Spleen (tissue), 11 donors: Measurements from ENCODE around the gene CNN3. TPM values are rescaled to one million over a fixed set of nuclear protein-coding genes. Genes with fewer than 3 reads are reported as not detected.
A peak's percentile ranks its signal among the peaks of the same experiment; 100 is the strongest.

Experiments used
- DNase-seq: peaks from one replicate; pipeline ENCODE4 v3.0.0-alpha.2; 2020
- H3K27ac ChIP-seq, 8 donors: fragments of 200-600 bp; sonication (generic) in 7 of 8; 1 replicate in 4 of 8; 2 replicates in 4 of 8; pipeline versions ENCODE4 v1.5.0 to v1.8.0; 2016 to 2021; ENCODE audit warnings: inconsistent platforms in 4 of 8, mild to moderate bottlenecking in 4 of 8, moderate library complexity in 1 of 8
- H3K27me3 ChIP-seq, 7 donors: fragments of 200-600 bp; sonication (generic) in 6 of 7; replicated peaks in 1 of 7; 1 replicate in 4 of 7; 2 replicates in 3 of 7; pipeline versions ENCODE4 v1.5.0 to v1.8.0; 2016 to 2021; ENCODE audit warnings: inconsistent platforms in 3 of 7, mild to moderate bottlenecking in 1 of 7
- H3K36me3 ChIP-seq, 6 donors: fragments of 200-600 bp; sonication (generic) in 5 of 6; 1 replicate in 4 of 6; 2 replicates in 2 of 6; pipeline versions ENCODE4 v1.5.0 to v1.8.0; 2016 to 2021; ENCODE audit warnings: inconsistent platforms in 2 of 6
- H3K4me1 ChIP-seq, 6 donors: fragments of 200-600 bp; sonication (generic) in 5 of 6; 1 replicate in 3 of 6; 2 replicates in 3 of 6; pipeline versions ENCODE4 v1.5.0 to v1.8.0; 2016 to 2021; ENCODE audit warnings: inconsistent platforms in 3 of 6
- H3K4me3 ChIP-seq, 8 donors: fragments of 200-600 bp; sonication (generic) in 7 of 8; 1 replicate in 4 of 8; 2 replicates in 4 of 8; pipeline versions ENCODE4 v1.5.0 to v1.8.0; 2016 to 2021; ENCODE audit warnings: inconsistent platforms in 4 of 8, mild to moderate bottlenecking in 4 of 8, moderate library complexity in 2 of 8
- H3K9me3 ChIP-seq, 8 donors: fragments of 200-600 bp; sonication (generic) in 7 of 8; 1 replicate in 4 of 8; 2 replicates in 4 of 8; pipeline versions ENCODE4 v1.5.0 to v1.8.0; 2016 to 2021; ENCODE audit warnings: inconsistent platforms in 4 of 8
- CTCF ChIP-seq, 11 experiments: fragments of 200-600 bp in 7 of 11; fragments of 450-650 bp in 4 of 11; sonication (generic) in 4 of 11; IDR thresholded peaks in 8 of 11; conservative IDR thresholded peaks in 3 of 11; 1 replicate in 7 of 11; 2 replicates in 4 of 11; pipeline versions ENCODE4 v1.4.0 to v1.8.0; 2016 to 2021; ENCODE audit warnings: antibody characterized with exemption in 11 of 11, inconsistent platforms in 4 of 11, mild to moderate bottlenecking in 1 of 11
- POLR2A ChIP-seq, 3 donors: fragments of 450-650 bp; IDR thresholded peaks; one replicate each; pipeline ENCODE4 v1.5.1; 2017; ENCODE audit warnings: antibody characterized with exemption in 3 of 3, mild to moderate bottlenecking in 1 of 3
- POLR2AphosphoS5 ChIP-seq, 3 donors: sonication (generic); formaldehyde crosslinking; IDR thresholded peaks; one replicate each; pipeline ENCODE4 v1.5.1; 2017; ENCODE audit warnings: antibody characterized with exemption in 3 of 3
- WGBS, 5 donors: extraction: QIAGEN DNeasy Blood & Tissue Kit in 3 of 5; methylation state at CpG; one replicate each; pipeline versions ENCODE4 v1.1.5 to v1.1.7; 2013 to 2018; 5-methylcytosine and 5-hydroxymethylcytosine counted together
- intact Hi-C: fragments of 100-400 bp; cut with DNase I; formaldehyde crosslinking; loops from one replicate; pipeline ENCODE4 v1.15.0; 2023; ENCODE audit warnings: low total_unique reads
- polyA plus RNA-seq, 3 donors: library from polyadenylated mRNA; stranded (reverse); fragments of 200-250 nt; gene quantifications; one replicate each; pipeline ENCODE4 v1.2.1, GENCODE V29; 2013
- total RNA-seq, 7 donors: library from RNA; depleted of rRNA in 3 of 7; stranded (reverse); fragments of >200 nt in 3 of 7; fragmentation: NEBNext Ultra II Directional in 4 of 7; extraction: Animal tissue kit (Norgen Biotek cat#: 25700) in 4 of 7; gene quantifications; one replicate each; pipeline versions ENCODE4 v1.1.0 to v1.2.1, GENCODE V29; 2016 to 2021
- donor health status: healthy with polysubstance abuse.
- donor health status: DM: no; HTN: no; CAD: no; lungs with moderate emphysema.
- donor health status: DM: no; HTN: no; CAD: no.
- donor health status: Bipolar disorder and iron deficiency.
- donor health status: healthy.
- donor health status: DM: no; HTN: no; CAD: no.
- donor health status: DM: yes; HTN: yes; CAD: no.

The CNN3 gene
- total and polyA plus RNA-seq, 10 donors = 27.4 to 124 (median 105) TPM

- no peaks in the 10 kb centered on the region for H3K27me3 ChIP-seq
- no peak for DNase-seq
- 59 to 69% (median 60%) methylated on average over 4 of the region's 4 CpGs for WGBS, 5 donors
- intact Hi-C loops = no loop called here
- H3K4me3 ChIP-seq = no peak overlapping the region
- H3K4me1 ChIP-seq = peaks cover 0 to 24% (median 4%) of the 10 kb centered on the region in 6 donors
- TF ChIP-seq POLR2A (IDR thresholded peaks at IDR 0.05) (no peak), CTCF (IDR thresholded peaks at IDR 0.05 in 8 of 11, conservative IDR thresholded peaks at IDR 0.05 in 3 of 11) (no peak), POLR2AphosphoS5 (IDR thresholded peaks at IDR 0.05) (peak in 1 of 3 donors; percentile 35)
- peak overlapping the region in 7 of 8 donors; percentile 44 to 71 (median 59) for H3K27ac ChIP-seq
- no peaks in the 10 kb centered on the region for H3K36me3 ChIP-seq
- no peaks in the 10 kb centered on the region for H3K9me3 ChIP-seq
These were observed 63.0 kb downstream of the CNN3 start for GRCh38 chr1:94863919-94864318.

GRCh38 chr1:94863297-94863911 is 63.5 kb downstream of the CNN3 start:
- peaks cover 0 to 24% (median 4%) of the 10 kb centered on the region in 6 donors for H3K4me1 ChIP-seq
- WGBS, 5 donors = 4 to 22% (median 11%) methylated on average over 2 of the region's 2 CpGs
- H3K4me3 ChIP-seq = no peak overlapping the region
- no peaks in the 10 kb centered on the region for H3K27me3 ChIP-seq
- no peaks in the 10 kb centered on the region for H3K36me3 ChIP-seq
- no peaks in the 10 kb centered on the region for H3K9me3 ChIP-seq
- intact Hi-C loops = no loop called here
- no peak for DNase-seq
- TF ChIP-seq CTCF (IDR thresholded peaks at IDR 0.05 in 8 of 11, conservative IDR thresholded peaks at IDR 0.05 in 3 of 11) = no peak
- no peak for TF ChIP-seq POLR2A (IDR thresholded peaks at IDR 0.05)
- no peak for TF ChIP-seq POLR2AphosphoS5 (IDR thresholded peaks at IDR 0.05)
- H3K27ac ChIP-seq = peak overlapping the region in 7 of 8 donors; percentile 44 to 71 (median 59)

GRCh38 chr1:94862718-94863117 is 64.2 kb downstream of the CNN3 start:
- no peaks in the 10 kb centered on the region for H3K9me3 ChIP-seq
- peak overlapping the region in 7 of 8 donors; percentile 44 to 71 (median 59) for H3K27ac ChIP-seq
- TF ChIP-seq POLR2AphosphoS5 (IDR thresholded peaks at IDR 0.05) (no peak), POLR2A (IDR thresholded peaks at IDR 0.05) (no peak), CTCF (IDR thresholded peaks at IDR 0.05 in 8 of 11, conservative IDR thresholded peaks at IDR 0.05 in 3 of 11) (no peak)
- intact Hi-C loops = no loop called here
- no peak overlapping the region for H3K4me3 ChIP-seq
- H3K27me3 ChIP-seq = no peaks in the 10 kb centered on the region
- no peaks in the 10 kb centered on the region for H3K36me3 ChIP-seq
- H3K4me1 ChIP-seq = peaks cover 0 to 24% (median 4%) of the 10 kb centered on the region in 6 donors
- DNase-seq = no peak
- WGBS, 5 donors = 92 to 100% (median 93%) methylated on average over 2 of the region's 2 CpGs

GRCh38 chr1:94859174-94859573 is 67.7 kb downstream of the CNN3 start:
- WGBS, 5 donors = 59 to 83% (median 74%) methylated on average over 2 of the region's 2 CpGs

More at GRCh38 chr1:94859174-94859573, 67.7 kb downstream of the CNN3 start:
- Histone ChIP-seq H3K36me3 (no peaks in the 10 kb centered on the region), H3K9me3 (no peaks in the 10 kb centered on the region), H3K27ac (no peak overlapping the region), H3K4me1 (peaks cover 0 to 27% (median 5%) of the 10 kb centered on the region in 6 donors), H3K4me3 (no peak overlapping the region), H3K27me3 (no peaks in the 10 kb centered on the region)
- DNase-seq = no peak
- TF ChIP-seq CTCF (IDR thresholded peaks at IDR 0.05 in 8 of 11, conservative IDR thresholded peaks at IDR 0.05 in 3 of 11) (no peak), POLR2AphosphoS5 (IDR thresholded peaks at IDR 0.05) (no peak), POLR2A (IDR thresholded peaks at IDR 0.05) (no peak)
- intact Hi-C loops = no loop called here
